CD4-positive, alpha-beta T cell (primary cell): ENCODE data around the gene ARSA. TPM values are rescaled to one million over a fixed set of nuclear protein-coding genes. Genes with fewer than 3 reads are reported as not detected.
A peak's percentile ranks its signal among the peaks of the same experiment; 100 is the strongest.
"Not testable (repeated sequence)": the region's sequence is repeated elsewhere in the genome, so short reads cannot be mapped to it uniquely, and the experiment has no call there.

Experiments used
- ATAC-seq: fragments of 200-7000 bp; cut with Tn5 transposase; one replicate; pipeline ENCODE4 v1.10.0; 2022; ENCODE audit warnings: mild to moderate bottlenecking; ENCODE audit not compliant: poor library complexity
- CTCF ChIA-PET: fragments of 350-600 bp; sonication (Branson Sonifier 250); formaldehyde crosslinking; loops from one replicate; lab custom pipeline; 2021; ENCODE audit warnings: antibody characterized with exemption, inconsistent platforms; lab: Charles Lee
- POLR2A ChIA-PET: fragments of 350-600 bp; sonication (Branson Sonifier 250); formaldehyde crosslinking; loops from one replicate; lab custom pipeline; 2021; ENCODE audit warnings: antibody characterized with exemption, inconsistent platforms; lab: Charles Lee
- DNase-seq, 14 experiments: peaks; one replicate each; pipeline ENCODE4 v3.0.0-alpha.2; 2013 to 2020; ENCODE audit warnings: mixed read lengths in 2 of 14
- H3K27ac ChIP-seq, 2 donors: one replicate each; pipeline versions ENCODE4 v1.5.1 to v1.7.0; 2013; ENCODE audit warnings: low read length in 2 of 2, low read depth in 1 of 2, mild to moderate bottlenecking in 1 of 2
- H3K27me3 ChIP-seq, 2 experiments: 1 replicate in 1 of 2; 2 replicates in 1 of 2; pipeline versions ENCODE4 v1.6.1 to v1.7.0; 2013; ENCODE audit warnings: low read length in 2 of 2, control low read depth in 1 of 2, mild to moderate bottlenecking in 1 of 2, moderate library complexity in 1 of 2; ENCODE audit not compliant: insufficient read depth in 2 of 2, control insufficient read depth in 1 of 2
- H3K36me3 ChIP-seq: one replicate; pipeline ENCODE4 v1.6.1; 2013; ENCODE audit warnings: low read length, control low read depth; ENCODE audit not compliant: insufficient read depth
- H3K4me1 ChIP-seq: one replicate; pipeline ENCODE4 v1.6.1; 2013; ENCODE audit warnings: low read length, control low read depth; ENCODE audit not compliant: insufficient read depth
- H3K4me3 ChIP-seq: one replicate; pipeline ENCODE4 v1.5.1; 2013; ENCODE audit warnings: mild to moderate bottlenecking, low read length, moderate library complexity
- H3K9me3 ChIP-seq, 2 experiments: 1 replicate in 1 of 2; 2 replicates in 1 of 2; pipeline versions ENCODE4 v1.6.1 to v1.7.0; 2013; ENCODE audit warnings: low read length in 2 of 2, mild to moderate bottlenecking in 2 of 2, control low read depth in 1 of 2, moderate library complexity in 1 of 2; ENCODE audit not compliant: control insufficient read depth in 1 of 2, insufficient read depth in 1 of 2
- H3K27ac Mint-ChIP-seq: one replicate; pipeline ENCODE4 v1.8.0; 2020; ENCODE audit warnings: mixed read lengths
- H3K27me3 Mint-ChIP-seq: one replicate; pipeline ENCODE4 v1.8.0; 2021; ENCODE audit warnings: mixed read lengths
- H3K36me3 Mint-ChIP-seq: one replicate; pipeline ENCODE4 v1.8.0; 2021; ENCODE audit warnings: low read depth, mixed read lengths
- H3K4me1 Mint-ChIP-seq: one replicate; pipeline ENCODE4 v1.8.0; 2021; ENCODE audit warnings: low read depth, mixed read lengths
- H3K4me3 Mint-ChIP-seq: one replicate; pipeline ENCODE4 v1.8.0; 2020; ENCODE audit warnings: mild to moderate bottlenecking, mixed read lengths
- H3K9me3 Mint-ChIP-seq: one replicate; pipeline ENCODE4 v1.8.0; 2020; ENCODE audit warnings: mixed read lengths
- intact Hi-C, 2 experiments: fragments of 100-400 bp; cut with DNase I in 1 of 2; cut with micrococcal nuclease in 1 of 2; formaldehyde crosslinking; loops; one replicate each; pipeline versions ENCODE4 v1.15.1 to v1.9.0; 2023 to 2025; cut with DNase I, micrococcal nuclease
- total RNA-seq, 174 experiments: library from RNA in 2 of 174; stranded (reverse) in 2 of 174; gene quantifications; one replicate each; pipeline ENCODE4 v1.2.3 and lab custom pipeline; 2021 to 2026
- TF ChIP-seq, protein P1 (sequence below): fragments of 200-600 bp; IDR thresholded peaks from one replicate; pipeline ENCODE4 v1.8.0; 2022; ENCODE audit warnings: antibody characterized with exemption, mild to moderate bottlenecking

Gene ARSA
- total RNA-seq, 2 experiments from 2014 or later: 52.3 to 54.4 TPM

DNA sequence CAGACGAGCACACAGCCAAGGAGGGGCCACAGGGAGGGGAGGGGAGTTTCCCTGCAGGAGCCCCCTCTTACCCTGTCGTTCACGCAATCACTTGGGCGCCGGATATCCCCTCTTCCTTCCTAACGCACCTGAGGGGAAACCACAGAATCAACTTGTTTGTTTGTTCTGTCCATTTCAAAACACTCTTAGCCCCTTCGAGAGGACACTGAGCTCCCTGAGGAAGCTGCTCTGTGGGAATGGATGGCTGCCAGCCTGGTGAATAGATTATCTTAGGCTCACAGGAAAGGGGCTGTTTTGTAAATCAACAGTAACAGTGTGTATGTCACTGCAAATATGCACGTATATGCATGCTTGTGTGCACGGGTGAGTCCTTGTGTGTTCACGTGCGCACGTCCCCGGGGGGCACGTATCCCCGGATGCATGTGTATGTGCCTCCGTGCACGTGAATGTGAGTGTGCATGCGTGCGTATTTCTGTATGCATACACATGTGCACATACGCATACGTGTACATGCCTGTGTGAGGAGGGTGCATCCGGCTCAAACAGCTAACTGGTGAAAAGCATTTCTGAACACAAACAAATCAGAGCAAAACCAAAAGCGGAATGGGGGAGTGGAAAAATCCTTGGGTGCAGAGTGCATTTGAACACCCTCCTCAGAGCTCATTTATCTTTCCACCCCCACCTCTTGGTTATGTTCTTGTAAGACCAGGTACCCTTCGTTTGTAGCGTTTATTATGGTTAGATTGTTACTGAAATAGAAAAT lies 7.2 kb downstream of the ARSA start:
- TF ChIP-seq, protein P1, sequence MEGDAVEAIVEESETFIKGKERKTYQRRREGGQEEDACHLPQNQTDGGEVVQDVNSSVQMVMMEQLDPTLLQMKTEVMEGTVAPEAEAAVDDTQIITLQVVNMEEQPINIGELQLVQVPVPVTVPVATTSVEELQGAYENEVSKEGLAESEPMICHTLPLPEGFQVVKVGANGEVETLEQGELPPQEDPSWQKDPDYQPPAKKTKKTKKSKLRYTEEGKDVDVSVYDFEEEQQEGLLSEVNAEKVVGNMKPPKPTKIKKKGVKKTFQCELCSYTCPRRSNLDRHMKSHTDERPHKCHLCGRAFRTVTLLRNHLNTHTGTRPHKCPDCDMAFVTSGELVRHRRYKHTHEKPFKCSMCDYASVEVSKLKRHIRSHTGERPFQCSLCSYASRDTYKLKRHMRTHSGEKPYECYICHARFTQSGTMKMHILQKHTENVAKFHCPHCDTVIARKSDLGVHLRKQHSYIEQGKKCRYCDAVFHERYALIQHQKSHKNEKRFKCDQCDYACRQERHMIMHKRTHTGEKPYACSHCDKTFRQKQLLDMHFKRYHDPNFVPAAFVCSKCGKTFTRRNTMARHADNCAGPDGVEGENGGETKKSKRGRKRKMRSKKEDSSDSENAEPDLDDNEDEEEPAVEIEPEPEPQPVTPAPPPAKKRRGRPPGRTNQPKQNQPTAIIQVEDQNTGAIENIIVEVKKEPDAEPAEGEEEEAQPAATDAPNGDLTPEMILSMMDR: peak; percentile 79
- Histone ChIP-seq H3K36me3 (peaks cover 8% of the 10 kb centered on the region), H3K27me3 (no peaks in the 10 kb centered on the region), H3K4me1 (peaks cover 36% of the 10 kb centered on the region), H3K4me3 (peak overlapping the region; percentile 53), H3K9me3 (no peaks in the 10 kb centered on the region), H3K27ac (peak overlapping the region; percentile 85 to 92)
- peak overlapping the region; percentile 90 for H3K4me3 Mint-ChIP-seq
- ChIA-PET POLR2A (interaction anchor here (0.6 to 3.4 kb wide), 51 partner anchors 9 to 765 kb away, joined by 3 to 152 read pairs (median 5); partner anchors contain the start of genes CHKB, CPT1B, HDAC10 and KLHDC7B), CTCF (interaction anchor here (0.6 to 3.8 kb wide), 27 partner anchors 12 to 477 kb away, joined by 3 to 35 read pairs (median 4); partner anchors contain the start of genes LMF2, NCAPH2, SCO2 and SYCE3)
- ATAC-seq: peak; percentile 66
- no peaks in the 10 kb centered on the region for H3K27me3 Mint-ChIP-seq
- H3K36me3 Mint-ChIP-seq: peaks cover 27% of the 10 kb centered on the region
- intact Hi-C loops: loop anchor here (1.0 to 5.0 kb wide), 14 partner anchors 20 to 782 kb away; partner anchors contain the start of genes CHKB (in 2 of the 2), SCO2 (in 2 of the 2), KLHDC7B (in 1 of the 2) and LMF2 (in 1 of the 2)
- peaks cover 35% of the 10 kb centered on the region for H3K4me1 Mint-ChIP-seq
- peak; percentile 39 to 95 (median 64) for DNase-seq
- H3K27ac Mint-ChIP-seq: peak overlapping the region; percentile 98
- H3K9me3 Mint-ChIP-seq: no peaks in the 10 kb centered on the region

DNA sequence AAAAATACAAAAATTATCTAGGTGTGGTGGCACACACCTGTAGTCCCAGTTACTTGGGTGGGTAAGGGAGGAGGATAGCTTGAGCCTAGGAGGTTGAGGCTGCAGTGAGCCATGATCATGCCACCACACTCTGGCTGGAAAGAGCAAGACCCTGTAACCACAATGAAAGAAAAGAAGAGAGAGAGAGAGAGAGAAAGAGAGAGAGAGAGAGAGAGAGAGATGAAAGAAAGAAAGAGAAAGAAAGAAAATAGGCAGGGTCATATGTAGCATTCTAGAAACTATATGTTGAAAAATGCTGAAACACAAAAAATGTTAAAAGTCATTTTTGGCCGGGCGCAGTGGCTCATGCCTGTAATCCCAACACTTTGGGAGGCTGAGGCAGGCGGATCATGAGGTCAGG lies 13.7 kb downstream of the ARSA start:
- CTCF ChIA-PET, DNase-seq, H3K9me3 ChIP-seq, H3K27me3 ChIP-seq, H3K36me3 Mint-ChIP-seq, H3K4me3 ChIP-seq, ATAC-seq, H3K27ac Mint-ChIP-seq, H3K4me1 ChIP-seq, H3K27ac ChIP-seq, POLR2A ChIA-PET, H3K4me3 Mint-ChIP-seq, H3K4me1 Mint-ChIP-seq, H3K36me3 ChIP-seq, H3K9me3 Mint-ChIP-seq: not testable (repeated sequence)
- intact Hi-C loops: loop anchor here in 1 of 2 experiments (10.0 kb wide), 1 partner anchor 339 kb away; the partner anchor contains the start of gene MAPK11
- H3K27me3 Mint-ChIP-seq: peaks cover 20% of the 10 kb centered on the region

DNA sequence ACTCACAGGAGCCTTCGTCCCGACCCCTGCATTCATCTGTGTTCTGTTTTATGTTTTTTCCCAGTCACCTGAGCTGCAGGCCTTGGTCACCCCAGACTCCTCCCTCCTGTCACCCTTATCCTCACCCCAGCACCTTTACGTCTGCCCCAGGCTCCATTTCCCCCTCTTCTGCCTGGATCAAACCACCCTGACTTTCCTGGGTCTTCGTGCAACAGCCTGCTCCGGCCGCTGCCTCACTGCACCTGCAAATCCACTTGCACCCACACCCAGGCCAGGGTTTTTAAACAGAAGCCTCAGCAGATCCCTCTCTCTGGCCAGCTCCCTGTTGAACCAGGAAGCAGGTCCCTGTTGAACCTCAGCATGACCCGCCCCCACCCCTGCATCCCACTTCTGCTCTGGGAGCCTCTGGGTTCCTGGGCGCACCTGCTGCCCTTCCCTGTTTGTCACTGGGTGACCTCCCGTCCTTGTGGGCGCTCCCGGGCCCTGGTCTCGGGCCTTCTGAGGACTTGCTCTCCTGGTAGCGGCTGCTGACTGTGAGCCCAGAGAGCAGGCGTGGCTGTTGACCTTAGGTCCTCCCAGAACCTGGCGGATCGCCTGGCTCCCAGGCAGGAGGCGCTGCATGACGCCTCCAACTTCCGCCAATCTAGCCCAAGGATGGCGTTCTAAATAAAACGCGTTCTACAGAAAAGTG lies 14.5 kb downstream of the ARSA start:
- Histone ChIP-seq H3K27ac (no peak overlapping the region), H3K36me3 (no peaks in the 10 kb centered on the region), H3K4me1 (peaks cover 4% of the 10 kb centered on the region), H3K27me3 (peaks cover 0 to 5% of the 10 kb centered on the region in 2 experiments), H3K9me3 (no peaks in the 10 kb centered on the region), H3K4me3 (no peak overlapping the region)
- intact Hi-C loops: loop anchor here in 1 of 2 experiments (10.0 kb wide), 1 partner anchor 339 kb away; the partner anchor contains the start of gene MAPK11
- Mint-ChIP-seq H3K9me3 (no peaks in the 10 kb centered on the region), H3K4me1 (no peaks in the 10 kb centered on the region), H3K4me3 (no peak overlapping the region), H3K27ac (no peak overlapping the region), H3K27me3 (peaks cover 23% of the 10 kb centered on the region), H3K36me3 (no peaks in the 10 kb centered on the region)
- TF ChIP-seq, protein P1: no peak
- no peak for ATAC-seq
- POLR2A ChIA-PET: no interaction called here
- CTCF ChIA-PET: interaction anchor here (1.2 kb wide), 1 partner anchor 88 kb away, joined by 4 read pairs; the partner anchor contains the start of gene SCO2
- DNase-seq: no peak
